HEK293 (cell line): Measurements from ENCODE around the gene ITGB5.

Experiments used
- ZNF138 ChIP-seq: fragments of 450-650 bp; formaldehyde crosslinking; IDR thresholded peaks from 2 replicates; pipeline ENCODE4 v1.5.1; 2016; ENCODE audit warnings: missing biosample characterization, missing genetic modification characterization, borderline replicate concordance
- ZNF274 ChIP-seq, 2 experiments: fragments of 200-500 bp in 1 of 2; fragments of 450-650 bp in 1 of 2; sonication (Bioruptor generic) in 1 of 2; formaldehyde crosslinking in 1 of 2; IDR thresholded peaks; 2 replicates each; pipeline versions ENCODE4 v1.5.1 to v1.6.1; 2014 to 2016; ENCODE audit warnings: borderline replicate concordance in 1 of 2, inconsistent platforms in 1 of 2, low read length in 1 of 2, missing biosample characterization in 1 of 2, missing genetic modification characterization in 1 of 2

- TF ChIP-seq ZNF274 (IDR thresholded peaks at IDR 0.05; ENCODE audit: low read length) (no peak), ZNF274 (tag by site-specific recombination; IDR thresholded peaks at IDR 0.05; ENCODE audit: borderline replicate concordance) (no peak), ZNF138 (tag by site-specific recombination) (no peak)
These were observed 8.6 kb upstream of the ITGB5 start for GRCh38 chr3:124895756-124896155.
